Fibroblast of villous mesenchyme (primary cell): ENCODE measurements around the gene LY86. TPM values are rescaled to one million over a fixed set of nuclear protein-coding genes. Genes with fewer than 3 reads are reported as not detected.

Experiments used
- DNase-seq: peaks from one replicate; pipeline ENCODE4 v3.0.0-alpha.2; 2010; ENCODE audit warnings: low read depth
- H3K4me3 ChIP-seq: 2 replicates; pipeline ENCODE4 v1.5.1; 2011; ENCODE audit warnings: low read depth, mild to moderate bottlenecking, low read length
- total RNA-seq: library from RNA; depleted of rRNA; stranded (reverse); fragments of >200 nt; gene quantifications from 2 replicates; pipeline ENCODE4 v1.2.3, GENCODE V29; 2012
- TF ChIP-seq, protein P1 (sequence below): IDR thresholded peaks from 2 replicates; pipeline ENCODE4 v1.5.1; 2012; ENCODE audit warnings: low read depth, mild to moderate bottlenecking, low read length; ENCODE audit not compliant: insufficient read depth

LY86 gene
- total RNA-seq, 1 donor = not detected

DNA sequence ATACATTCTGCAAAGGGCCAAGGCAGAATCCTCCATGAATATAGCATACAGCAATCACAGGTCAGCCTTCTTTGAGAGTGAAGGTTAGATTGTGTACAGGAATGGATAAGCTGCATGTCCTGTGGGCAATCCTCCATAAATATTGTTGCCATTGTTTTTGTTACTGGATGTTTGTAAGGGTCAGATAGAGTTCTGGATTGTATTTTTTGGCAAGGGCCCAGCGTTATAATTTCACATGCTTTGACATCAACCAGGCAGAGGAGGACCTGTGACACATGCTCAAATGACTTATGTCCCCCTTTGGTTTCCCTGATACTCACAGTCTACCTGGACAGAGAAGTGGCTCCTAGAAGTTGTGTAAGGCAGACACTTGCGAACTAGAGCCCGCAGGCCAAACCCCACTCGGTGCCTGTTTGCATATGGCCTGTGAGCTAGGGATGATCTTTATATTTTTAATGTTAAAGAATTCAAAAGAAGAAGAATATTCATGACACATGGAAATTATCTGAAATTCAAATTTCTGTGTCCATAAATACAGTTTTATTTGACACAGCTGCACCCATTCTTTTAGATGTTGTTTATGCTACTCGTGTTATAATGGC, 5.4 kb downstream of the LY86 start:
- no peak for DNase-seq
- TF ChIP-seq, protein P1, sequence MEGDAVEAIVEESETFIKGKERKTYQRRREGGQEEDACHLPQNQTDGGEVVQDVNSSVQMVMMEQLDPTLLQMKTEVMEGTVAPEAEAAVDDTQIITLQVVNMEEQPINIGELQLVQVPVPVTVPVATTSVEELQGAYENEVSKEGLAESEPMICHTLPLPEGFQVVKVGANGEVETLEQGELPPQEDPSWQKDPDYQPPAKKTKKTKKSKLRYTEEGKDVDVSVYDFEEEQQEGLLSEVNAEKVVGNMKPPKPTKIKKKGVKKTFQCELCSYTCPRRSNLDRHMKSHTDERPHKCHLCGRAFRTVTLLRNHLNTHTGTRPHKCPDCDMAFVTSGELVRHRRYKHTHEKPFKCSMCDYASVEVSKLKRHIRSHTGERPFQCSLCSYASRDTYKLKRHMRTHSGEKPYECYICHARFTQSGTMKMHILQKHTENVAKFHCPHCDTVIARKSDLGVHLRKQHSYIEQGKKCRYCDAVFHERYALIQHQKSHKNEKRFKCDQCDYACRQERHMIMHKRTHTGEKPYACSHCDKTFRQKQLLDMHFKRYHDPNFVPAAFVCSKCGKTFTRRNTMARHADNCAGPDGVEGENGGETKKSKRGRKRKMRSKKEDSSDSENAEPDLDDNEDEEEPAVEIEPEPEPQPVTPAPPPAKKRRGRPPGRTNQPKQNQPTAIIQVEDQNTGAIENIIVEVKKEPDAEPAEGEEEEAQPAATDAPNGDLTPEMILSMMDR = no peak
- H3K4me3 ChIP-seq = no peak overlapping the region

DNA sequence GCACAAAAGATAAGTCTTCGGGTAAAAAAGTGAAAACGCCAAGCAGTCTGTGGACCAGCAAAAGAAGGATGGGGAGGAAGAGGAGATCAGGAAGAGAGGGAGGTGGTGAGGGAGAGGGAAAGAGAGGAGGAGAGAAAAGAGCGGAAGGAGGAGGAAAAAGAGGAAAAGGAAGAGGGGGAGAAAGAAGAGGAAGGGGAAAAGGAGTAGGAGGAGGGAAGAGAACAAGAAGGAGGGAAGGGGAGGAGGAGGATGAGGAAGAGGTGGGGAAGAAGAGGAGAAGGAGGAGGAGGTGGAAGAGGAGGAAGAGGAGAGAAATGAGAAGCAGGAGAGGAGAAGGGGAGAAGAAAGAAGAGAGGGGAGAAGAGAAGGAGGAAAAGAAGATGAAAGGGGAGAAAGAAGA, 6.5 kb downstream of the LY86 start:
- no peak for DNase-seq

DNA sequence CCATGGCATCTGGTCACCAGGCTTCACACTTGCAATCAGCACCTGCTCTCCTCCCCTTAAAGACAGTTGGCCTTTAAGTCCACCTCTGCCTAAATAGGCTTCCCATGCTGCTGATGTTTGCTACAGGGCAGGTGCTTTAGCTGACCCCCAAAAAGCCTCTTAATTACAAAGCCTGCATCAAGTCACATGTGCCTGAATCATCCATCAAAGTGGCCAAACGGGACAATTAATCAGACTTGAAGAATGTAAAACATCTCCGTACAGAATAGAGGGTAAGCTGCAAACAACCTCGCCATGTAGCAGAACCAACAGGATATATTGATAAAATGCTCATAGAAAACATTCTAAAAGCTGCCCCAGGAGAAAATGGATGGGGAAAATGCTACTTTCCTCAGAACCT, 7.4 kb downstream of the LY86 start:
- TF ChIP-seq, protein P1 = no peak
- DNase-seq = no peak
- H3K4me3 ChIP-seq = no peak overlapping the region

More for the DNA sequence above, 6.5 kb downstream of the LY86 start:
- H3K4me3 ChIP-seq = no peak overlapping the region
- TF ChIP-seq, protein P1 = no peak

DNA sequence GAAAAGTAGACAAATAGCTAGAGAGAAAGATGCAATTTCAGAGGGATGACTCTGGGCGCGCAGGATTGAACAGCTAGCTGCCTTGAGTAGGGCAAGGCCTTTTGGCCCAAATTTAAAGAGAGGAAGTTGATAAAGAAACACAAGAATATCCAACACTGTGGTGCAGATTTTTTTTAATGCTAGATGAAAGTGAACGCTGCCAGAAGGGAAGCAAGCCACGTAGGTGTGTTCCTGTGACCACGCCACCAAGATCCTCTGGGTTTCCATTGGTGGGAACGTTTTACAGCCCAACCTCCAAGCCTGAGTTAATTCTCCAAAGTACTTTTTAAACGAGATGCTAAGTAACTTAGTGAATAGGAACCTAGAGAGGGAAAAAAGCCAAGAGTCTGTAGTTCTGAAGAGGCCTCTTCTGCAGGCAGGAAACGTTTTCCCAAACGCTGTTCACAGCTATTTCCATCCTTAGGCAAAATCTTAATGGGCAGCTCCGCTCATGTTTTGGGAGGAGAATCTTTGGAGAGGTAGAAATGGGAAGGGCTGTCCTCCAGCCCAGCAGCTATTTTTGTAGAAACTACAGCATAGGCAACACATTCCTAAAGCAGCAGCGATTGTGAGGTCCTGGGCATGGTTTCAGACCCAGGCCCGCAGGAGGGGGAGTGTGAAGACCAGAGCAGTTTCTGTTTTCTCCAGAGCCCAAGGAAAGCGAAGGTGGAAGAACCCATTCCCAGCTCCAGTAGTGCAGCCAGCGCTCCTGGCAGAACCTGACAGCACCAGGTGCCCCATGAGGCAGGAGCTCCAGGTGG, 8.2 kb downstream of the LY86 start:
- DNase-seq = no peak
- TF ChIP-seq, protein P1 = no peak
- H3K4me3 ChIP-seq = no peak overlapping the region

DNA sequence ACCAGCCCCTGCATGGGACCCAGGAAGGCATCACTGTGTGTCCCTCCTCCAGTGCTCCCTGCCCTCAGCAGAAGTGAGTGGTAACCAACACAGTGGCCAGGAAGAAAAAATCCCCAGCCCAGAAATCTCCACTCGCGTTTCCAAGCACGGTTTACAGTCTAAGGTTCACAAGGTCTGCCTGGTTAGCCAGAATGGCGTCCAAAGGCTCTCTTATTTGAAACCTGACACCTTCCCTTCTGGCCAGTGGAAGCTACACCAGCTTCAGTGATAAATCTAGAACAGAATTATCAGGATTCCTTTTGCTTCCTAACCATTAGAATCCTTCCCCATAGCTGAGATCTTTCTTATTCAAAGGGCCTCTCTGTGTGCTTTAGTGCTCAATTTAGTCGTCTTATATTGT, 9.2 kb downstream of the LY86 start:
- TF ChIP-seq, protein P1 = no peak
- no peak for DNase-seq
- H3K4me3 ChIP-seq = no peak overlapping the region

DNA sequence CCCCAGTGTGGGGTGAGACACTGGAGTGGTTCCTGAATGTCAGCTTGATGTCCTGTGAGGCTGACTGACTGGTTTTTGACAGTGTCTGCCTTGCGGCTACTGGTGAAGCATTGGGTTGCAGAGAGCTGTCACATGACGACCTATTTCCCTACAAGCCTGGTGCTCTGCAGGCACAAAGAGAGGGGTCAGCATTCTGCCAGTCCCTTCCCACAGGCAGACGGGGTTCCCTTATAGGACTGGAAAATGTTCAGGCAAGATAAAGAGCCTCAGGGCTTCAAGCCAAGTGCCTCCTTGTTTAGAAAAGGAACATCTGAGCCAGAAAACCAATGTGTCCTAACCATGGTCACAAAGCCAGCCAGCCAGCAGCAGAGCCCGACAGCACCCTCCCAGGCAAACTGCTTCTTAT, 11.0 kb downstream of the LY86 start:
- TF ChIP-seq, protein P1 = no peak
- no peak overlapping the region for H3K4me3 ChIP-seq
- DNase-seq = no peak
